HL-60 (cell line): ENCODE data around the gene NOL6. TPM values are rescaled to one million over a fixed set of nuclear protein-coding genes. Genes with fewer than 3 reads are reported as not detected.

Experiments
- microRNA-seq: library from miRNA; unstranded; fragments of <30 nt; microRNA quantifications from one replicate; pipeline ENCODE4, GENCODE V29; 2018

NOL6 gene

Small RNA genes lying within 50 kb of the gene (microRNA-seq; reads per million reads assigned to microRNA genes)
- gene MIR6851, result not detected
